Kidney tubule cell (primary cell): ENCODE results near the gene MYCL.

Experiments used
- DNase-seq: peaks from one replicate; pipeline ENCODE4 v3.0.0-alpha.2; 2018; ENCODE audit warnings: low spot score

The MYCL gene, protein sequence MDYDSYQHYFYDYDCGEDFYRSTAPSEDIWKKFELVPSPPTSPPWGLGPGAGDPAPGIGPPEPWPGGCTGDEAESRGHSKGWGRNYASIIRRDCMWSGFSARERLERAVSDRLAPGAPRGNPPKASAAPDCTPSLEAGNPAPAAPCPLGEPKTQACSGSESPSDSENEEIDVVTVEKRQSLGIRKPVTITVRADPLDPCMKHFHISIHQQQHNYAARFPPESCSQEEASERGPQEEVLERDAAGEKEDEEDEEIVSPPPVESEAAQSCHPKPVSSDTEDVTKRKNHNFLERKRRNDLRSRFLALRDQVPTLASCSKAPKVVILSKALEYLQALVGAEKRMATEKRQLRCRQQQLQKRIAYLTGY

DNA sequence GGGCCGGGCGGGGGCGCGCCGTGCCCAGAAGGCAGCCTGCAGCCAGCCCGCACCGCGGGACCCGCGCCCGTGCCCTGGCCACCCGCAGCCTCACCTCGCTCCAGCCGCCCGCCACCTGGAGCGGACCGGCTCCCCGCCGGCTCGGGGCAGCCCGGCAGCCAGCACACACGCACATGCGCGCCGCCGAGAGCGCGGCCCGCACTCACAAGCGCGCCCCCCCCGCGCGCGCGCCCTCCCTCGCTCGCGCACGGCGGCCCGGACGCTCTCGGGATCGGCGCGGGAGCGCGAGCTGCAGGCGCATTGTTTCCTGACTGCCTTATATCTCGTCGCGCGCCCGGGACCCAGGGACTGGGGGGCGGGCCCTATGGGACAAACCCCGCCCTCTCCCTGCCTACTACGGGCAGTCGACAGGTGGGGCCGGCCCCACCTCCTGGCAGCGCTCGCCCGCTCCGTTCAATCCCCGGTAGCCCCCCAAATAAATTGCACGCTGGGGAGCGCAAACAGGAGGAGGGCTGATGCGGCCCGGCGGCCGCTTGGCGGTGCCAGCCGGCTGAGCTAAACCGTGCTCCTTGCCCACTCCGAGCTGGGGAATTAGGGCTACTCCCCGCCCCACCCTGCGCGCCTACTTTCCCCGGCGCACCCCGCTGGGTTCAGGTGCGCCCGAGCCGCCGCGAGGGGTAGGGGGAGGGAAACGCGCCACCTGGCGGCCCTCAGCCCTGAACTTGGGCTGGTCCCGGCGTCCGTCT, at the start of gene MYCL:
Gene MYCL, minus strand, starts transcription at position 204 of the 746 bp plus-strand sequence. CDS start 483 bp downstream, outside the sequence.
- DNase-seq: peak; percentile 91

DNA sequence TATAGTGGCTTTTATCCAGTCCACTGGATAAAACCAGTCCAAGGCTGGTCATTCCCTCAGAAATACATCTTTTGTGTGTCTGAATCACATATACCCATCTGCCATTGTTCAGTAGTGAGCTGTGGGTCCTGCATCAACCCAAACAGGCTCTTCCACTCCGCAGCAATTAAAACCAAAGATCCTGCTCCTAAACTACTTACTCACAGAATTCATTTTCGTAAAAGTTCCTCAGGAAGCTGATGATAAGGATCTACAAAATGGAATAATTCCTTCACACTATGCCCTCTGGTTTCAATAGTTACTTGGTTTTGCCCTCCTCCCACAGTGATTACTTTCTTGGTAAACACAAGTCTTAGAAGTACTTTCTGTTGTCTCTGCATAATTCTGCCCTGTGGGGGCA, 48.2 kb upstream of the MYCL start:
- DNase-seq: no peak

DNA sequence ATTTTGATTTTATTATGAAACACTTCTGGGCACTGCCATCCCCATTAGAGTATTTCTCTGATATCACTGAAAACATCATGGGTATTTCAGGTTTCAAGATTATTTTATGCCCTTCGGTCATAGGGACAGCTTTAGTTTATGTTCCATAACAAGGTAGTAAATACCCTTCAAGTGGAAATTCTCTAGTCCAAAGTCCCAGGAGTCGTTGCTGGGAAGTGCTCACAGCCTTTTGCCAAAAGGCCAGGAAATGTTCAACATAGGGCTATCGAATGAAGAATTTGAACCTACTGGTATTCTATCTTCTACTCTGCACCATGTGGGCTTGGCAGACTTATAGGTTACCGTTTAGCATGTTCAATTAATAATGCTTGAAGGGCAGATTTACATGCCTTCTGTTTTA, 45.5 kb upstream of the MYCL start:
- no peak for DNase-seq

DNA sequence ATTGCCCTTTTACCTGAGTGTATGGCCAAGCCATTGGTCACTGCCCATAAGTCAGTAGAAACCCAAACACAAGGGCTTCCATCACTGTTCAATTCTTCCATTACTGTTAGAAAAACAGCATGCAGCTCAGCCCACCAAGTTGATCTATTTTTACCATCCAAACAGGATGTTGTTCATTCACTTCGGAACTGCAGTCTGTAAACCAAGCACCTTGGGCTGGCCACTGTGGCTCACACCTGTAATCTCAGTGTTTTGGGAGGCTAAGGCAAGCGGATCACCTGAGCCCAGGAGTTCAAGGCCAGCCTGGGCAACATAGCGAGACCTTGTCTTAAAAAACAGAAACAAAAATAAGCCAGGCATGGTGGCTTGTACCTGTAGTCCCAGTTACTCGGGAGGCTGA, 44.5 kb upstream of the MYCL start:
- no peak for DNase-seq

DNA sequence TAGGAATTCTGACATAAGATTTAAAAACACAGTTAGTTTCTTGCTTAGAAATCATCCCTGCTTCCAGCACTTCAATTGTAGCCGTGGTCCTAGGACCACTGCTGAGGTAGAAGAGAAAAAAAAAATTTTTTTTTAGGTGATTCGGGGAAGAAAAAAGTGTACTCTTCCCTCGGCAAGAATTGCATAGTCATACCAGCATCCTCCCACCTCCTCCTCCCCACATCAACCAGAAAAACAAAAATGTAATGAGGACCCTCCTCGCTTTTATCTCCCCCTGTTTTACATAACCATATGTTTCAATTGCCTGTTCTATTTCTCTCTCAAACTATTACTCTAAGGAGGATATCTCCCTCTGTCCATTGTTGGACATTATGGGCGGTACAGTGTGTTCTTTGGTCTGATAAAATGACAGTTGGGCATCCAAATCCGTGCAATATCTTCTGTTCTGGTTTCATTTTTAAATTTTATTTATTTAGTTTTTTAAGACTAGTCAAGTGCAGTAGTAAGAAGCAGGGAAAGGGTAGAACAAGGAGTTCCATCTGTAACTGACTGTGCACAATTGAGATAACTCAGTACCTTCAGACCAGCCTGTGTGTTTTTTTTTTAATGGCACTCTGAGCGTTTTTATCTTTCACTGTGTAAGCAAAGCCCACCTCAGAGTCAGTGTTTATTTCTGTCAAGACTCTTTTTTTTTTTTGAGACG, 42.8 kb upstream of the MYCL start:
- DNase-seq: no peak

DNA sequence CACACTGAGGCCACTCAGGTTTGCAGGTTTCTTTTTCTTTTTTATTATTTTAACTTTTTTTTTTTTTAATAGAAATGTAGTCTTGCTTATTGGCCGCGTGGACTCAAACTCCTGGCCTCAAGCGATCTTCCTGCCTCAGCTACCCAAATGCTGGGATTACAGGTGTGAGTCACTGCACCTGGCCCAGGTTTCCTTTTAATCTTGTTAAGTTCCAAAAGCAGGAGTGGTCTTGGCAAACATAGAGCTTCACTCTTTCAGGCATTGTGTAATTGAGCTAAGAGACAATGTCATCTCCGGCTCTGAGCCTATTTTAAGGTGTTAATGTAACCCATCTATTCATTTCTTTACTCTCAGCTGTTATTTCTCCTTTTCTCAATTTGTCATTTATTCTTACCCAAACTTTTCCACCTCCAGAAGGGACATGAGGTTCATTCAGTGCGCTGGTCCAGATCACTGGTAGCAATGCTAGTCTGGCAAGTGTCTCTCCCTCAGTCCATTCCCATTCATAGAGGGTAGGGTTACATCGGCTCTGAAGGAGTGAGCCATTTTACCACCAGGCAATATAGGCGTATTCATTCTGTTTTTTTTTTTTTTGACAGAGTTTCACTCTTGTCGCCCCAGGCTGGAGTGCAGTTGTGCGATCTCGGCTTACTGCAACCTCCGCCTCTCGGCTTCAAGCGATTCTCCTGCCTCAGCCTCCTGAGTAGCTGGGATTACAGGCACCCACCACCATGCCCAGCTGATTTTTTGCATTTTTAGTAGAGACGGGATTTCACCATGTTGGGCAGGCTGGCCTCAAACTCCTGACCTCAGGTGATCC, 42.0 kb upstream of the MYCL start:
- DNase-seq: no peak

DNA sequence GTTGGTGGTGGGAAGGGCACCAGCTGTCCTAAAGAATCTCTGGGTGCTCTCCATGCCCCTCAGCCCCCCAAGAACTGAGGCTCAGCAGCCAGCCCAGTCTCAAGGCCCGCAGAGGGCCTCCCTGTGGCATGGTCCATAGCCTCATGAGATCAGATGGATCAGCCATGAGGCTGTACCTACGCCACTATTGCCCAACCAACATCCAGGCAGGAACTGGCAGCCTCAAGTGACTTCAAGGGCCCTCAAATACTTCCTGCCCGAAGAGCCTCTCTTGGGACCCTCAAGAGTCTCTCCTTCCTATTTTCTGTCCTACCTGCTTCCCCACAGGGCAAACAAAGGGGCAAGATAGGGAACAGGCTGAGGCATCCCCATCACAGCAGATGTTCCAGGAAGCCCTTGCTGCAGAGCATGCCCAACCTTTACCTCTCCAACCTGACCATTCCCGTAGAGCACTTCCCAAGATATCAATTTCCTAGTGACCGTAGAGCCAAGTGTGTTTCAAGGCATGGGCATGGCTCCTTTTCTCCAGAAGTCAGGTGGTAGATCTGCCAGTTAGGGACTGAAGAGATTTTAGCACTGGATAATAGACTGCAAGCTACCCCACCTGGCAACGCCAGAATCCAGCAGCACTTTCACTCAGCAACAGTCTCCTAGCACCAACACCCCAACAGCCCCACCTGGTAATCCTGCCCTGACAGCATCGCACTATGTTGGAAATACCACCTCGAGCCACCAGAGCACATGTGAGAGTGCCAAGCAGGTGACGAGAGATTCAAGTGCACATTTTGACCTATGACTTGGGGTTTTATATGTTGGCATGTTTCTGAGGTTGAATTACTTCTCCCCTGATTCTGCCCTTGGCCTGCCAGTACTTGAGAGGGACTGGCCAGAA, 39.5 kb upstream of the MYCL start:
- no peak for DNase-seq

DNA sequence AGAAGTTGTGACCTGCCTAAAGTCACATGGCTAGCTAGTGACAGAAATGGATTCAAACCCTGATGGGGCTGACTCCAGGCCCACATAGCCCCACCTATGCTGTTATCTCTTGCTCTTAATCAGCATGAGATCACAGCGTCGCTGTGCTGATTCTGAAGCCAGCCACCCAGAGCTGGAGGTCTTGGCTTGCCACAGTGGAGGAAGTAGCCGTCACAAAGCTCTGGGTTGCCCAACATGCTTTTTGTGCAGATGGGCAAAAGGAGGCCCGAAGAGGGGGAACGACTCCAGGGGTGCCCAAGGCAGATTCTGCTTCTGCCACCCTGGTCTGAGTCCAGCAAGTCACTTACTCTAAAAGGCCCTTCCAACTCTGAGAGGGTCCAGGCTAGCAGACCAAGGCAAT, 38.5 kb upstream of the MYCL start:
- DNase-seq: no peak

DNA sequence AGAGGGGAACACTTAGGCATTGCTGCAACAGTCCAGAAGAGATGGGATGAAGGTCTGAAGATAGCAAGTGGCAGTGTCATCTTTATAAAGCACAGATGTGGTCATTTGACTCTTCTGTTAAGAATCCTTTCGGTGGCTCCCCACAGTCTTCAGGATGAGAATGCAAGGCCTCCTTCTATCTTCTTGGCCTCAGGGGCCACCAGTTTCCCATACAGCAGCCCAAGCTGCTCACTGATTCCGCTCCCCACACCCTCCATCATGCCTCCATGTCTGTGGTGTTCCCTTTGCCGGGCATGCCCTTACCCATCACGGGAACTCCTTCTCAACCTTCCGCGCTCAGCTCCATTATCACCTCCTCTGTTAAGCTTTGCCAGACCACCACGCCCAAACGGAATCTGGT, 37.1 kb upstream of the MYCL start:
- DNase-seq: no peak

DNA sequence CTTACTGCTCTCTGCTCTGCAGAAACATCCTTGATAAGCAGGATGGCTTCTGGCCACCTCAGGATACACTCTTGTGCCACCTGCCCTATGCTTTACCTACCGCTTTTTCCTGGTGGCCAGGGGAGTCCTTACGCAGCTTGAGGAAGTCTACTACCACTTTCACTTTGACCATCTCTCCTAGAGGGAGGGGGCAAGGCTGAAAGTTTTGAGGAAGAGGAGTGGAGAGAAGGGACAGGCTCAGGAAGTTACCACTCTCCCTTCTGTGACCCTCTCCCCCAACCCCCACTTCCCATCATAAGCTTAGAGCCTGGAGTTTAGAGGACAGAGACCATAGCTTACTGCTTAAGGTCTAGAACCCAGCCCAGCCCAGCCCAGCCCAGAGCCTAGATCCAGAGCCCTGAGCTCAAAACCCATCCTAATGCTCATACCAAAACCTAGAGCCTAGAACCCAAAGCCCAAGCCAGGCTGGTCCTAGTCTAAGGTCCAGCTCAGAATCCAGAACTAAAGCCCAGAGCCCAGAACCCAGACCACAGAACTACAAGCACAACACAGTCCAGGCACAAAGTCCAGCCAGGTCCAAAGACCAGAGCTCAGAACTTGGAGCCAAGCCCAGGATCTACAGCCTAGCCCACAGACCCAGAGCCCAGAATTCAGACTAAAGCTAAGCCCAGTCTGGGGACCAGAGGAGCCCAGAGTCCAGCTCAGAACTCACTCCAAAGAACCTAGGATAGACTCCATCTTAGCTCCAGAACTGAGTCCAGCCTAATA, 35.2 kb upstream of the MYCL start:
- no peak for DNase-seq

DNA sequence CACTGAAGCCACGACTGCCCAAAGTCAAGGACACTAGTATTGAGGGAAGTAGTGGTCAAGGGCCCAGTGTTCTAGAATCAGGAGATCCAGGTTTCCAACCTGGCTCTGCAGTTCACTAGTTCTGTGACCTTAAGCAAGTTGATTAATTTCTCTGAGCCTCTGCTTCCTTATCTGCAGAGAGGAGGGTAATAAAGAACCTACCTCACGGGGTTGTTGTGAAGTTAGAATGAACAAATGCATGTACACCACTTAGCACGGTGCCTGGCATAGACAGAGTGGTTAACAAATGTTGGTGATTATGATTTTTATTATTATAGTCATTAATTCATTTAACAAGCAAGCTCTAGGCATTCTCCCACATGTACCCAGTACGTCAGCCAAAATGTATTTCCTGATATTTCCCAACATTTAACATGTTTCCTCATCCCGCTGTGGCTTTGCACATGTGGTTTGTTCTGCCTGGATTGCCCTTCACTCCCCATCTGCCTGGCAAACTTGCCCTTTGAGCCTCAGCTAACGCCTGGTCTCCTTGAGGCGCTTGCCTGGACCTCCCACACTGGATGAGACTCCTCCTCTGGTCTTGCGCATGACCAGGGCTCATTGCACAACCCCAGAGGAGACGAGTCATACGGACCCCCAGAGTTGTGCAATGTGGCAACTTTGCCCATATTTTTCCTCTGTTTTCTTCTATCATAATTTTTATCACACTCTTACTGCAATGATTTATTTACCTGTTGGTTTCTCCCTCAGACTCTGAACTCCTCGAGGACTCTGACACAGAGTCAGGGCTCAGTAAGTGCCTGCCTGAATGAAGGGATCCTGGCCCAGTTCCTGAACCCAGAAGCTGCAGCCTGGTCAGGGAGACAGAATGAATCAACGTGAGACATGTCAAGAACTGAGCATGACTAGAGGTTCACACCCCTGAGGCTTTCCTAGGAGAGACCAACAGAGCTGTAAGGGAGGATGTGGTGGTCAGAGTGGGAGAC, 32.5 kb upstream of the MYCL start:
- DNase-seq: peak; percentile 88

DNA sequence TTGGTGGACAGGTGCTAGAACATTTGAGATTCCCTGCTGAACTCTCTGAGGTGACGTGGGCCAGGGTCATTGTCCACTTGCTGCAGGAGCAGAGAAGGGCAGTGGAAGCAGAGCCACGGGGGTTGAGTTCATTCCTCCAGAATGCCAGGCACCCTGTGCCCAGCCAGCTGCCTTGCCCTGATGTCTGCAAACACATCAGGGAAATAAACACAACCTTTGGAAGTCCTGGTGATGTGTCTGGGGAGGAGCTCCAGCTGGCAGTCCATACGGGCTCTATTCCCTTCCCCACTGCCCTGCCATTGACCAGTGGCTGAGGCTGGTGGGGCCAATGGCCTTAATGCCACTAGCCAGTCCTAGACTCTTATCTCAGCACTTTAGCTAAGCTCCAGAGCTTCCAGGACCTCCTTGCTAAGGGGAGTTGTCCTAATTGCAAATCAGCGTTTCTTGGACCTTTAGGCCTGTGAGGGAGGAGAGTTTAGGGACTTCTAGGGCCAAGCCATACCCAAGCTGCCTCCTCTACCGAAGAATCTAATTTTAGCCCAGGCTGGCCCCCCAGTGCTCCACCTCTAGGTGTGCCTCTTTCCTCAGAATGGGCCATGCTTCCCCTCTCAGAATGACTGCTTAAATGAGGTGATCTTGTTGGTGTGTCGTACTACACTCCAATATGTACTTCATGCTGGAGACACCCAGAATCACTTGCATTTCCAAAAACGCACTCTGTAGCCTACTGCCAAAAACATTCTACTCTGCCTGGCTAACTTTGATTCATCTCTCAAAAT, 27.3 kb upstream of the MYCL start:
- no peak for DNase-seq

DNA sequence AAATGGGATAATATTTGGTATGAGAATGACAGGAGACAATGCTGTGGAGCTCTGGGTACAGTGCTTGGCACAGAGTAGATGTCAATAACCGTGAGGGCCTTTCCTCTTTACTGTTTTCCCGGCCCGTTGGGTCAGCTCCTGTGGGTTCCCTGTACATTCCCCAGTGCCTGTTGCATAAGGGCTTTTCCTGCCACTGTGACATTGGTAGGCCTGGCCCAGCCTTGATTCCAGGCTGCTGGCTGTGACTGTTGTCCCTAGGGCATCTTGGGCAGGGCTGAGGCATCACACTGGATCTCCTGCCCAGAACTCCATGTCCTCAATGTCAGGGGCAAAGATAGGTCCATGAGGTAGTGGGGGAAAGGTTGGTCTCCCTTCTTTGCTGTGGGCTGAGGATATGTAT, 25.8 kb upstream of the MYCL start:
- no peak for DNase-seq

DNA sequence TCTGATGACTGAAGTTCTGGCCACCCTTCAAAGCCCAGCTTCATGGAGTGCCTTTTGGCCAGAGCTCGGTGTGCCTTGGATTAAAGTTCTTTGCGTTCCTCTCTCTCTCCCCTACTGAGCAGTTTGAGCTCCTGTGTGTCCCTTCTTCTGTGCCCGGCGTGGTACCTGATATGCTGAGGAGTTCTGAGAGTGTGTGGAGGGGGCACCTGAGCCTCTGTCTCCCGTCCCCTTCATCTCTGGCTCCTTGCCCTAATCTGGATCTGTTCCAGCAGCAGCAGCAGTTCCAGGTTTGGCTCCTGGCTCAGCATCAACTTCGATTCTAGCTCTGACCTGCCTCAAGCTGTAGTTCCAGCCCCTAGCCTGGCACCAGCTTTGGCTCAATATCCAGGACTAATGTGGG, 25.1 kb upstream of the MYCL start:
- DNase-seq: no peak

DNA sequence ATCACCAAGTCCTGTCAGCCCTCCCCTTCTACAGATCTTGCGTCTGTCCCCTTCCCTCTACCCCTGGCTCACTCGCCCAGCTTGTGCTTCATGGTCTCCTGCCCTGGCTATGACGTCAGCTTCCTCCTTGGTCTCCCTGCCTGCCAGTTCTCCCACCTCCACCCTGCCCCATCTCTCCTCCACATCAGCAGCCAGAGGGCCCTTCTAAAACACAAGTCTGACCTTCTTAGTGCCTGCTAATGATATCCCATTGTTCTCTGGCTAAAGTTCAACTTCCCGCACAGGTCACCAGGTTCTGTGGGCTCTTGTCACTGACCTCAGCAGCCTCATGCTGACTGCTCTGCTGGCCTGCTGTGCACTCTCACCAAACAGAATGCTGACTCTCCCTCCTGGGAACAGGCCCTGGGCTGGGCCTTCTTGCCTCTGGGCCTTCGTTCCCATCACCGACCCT, 24.7 kb upstream of the MYCL start:
- peak; percentile 78 for DNase-seq

DNA sequence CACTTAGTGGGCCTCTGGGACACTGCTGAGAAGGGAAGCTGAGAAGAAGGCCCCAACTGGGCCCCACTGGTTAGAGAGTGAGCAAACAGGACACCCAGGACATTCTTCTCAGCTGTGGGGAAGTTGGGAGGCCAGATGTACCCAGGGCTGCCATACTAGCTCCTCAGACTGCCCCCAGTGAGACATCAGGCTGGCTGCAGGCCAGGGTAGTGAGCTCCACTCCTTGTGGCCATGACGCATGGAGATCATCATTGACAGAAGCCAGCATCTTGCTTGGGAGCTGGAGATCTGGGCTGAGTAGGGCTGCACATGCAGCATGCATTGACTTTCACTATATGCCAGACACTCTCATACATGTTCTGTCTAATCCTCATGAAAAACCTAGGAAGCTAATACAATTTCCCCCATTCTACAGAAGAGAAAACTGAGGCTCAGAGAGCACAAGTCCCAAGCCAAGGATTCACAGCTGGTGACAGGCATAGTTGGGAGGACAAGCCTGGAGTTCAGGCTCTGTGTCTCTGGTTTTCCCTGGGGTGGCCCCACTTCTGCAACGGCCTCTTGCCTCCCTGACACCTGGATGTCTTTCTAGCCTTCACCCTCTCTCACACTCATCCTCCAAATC, 24.1 kb upstream of the MYCL start:
- DNase-seq: peak; percentile 37

DNA sequence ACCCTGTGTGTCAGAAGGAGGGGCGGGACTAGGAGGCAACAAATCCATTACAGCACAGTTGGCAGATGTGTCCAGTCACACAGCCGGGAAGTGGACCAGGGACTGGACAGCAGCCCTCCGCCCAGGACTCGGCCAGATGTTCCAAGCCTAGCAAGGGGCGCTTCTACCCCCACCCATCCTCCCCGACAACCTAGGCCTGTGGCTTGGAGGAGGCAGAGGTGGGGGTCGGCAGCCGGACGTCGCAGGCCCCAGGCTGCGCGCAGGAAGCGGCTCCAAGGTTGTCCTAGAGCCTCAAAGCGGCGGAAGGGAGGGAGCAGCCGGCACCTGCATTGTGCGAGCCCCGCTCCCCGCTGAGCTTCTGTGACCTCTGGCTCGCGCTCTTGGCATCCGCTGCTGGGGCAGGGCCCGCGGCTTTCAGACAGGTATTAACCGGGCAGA, 20.6 kb upstream of the MYCL start:
- no peak for DNase-seq

DNA sequence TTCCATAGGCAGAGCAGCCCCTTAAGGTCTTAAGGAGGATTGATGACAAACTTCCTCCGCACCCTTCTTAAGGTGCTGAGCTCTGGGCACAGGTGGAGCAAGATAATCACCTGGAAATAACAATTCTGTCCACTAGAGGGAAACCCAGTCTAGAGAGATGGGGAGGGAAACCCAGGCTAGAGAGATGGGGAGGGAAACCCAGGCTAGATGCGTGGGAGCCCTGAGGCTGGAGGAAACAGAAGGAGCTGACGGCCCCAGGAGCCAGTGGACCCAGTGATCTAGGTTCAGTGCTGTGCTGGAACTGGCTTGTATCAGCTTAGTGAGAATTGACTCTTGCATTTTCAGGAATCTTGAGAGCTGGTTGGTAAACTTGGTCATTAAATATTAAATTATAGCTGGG, 17.8 kb upstream of the MYCL start:
- peak; percentile 76 for DNase-seq
